ENCODE data around the gene COX20.

The COX20 gene

GRCh38 chr1:244874974-244875579, 39.6 kb downstream of the COX20 start:
- DNase-seq, result no peak

DNA sequence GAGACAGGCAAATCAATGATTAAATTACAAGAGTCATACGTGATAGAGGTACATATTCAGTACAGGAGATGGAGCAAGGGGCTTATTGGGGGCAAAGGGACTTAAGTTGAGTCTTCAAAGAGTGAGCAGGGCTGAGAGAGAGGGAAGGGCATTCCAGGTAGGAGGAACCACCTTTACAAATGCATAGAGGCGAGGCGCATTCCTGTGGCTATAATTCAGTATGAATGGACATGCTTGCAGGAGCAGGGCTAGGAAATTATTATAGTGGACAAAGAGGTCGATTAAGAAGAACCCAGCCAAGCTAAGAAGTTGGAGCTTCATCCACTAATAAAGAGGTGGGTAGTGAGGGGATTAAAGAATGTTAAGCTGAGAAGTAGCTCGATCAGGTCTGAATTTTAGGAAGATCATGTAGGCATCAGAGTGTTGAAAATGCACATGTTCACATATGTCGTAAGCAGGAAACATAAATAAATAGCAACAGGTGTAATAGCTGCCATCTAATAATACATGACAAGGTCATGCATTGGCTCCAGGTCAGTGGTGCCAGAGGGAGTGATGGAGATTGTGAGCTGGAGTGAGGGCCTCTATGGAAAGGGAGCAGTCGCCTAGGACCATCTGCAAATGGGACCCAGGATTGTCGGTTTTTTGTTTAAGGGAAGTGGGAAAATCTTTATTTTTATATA, 40.9 kb downstream of the COX20 start:
- DNase-seq, result no peak

- no peak for DNase-seq
Measured at GRCh38 chr1:244878681-244879080, 43.2 kb downstream of the COX20 start.

- no peak for DNase-seq
Measured at GRCh38 chr1:244881552-244882280, 46.3 kb downstream of the COX20 start.

DNA sequence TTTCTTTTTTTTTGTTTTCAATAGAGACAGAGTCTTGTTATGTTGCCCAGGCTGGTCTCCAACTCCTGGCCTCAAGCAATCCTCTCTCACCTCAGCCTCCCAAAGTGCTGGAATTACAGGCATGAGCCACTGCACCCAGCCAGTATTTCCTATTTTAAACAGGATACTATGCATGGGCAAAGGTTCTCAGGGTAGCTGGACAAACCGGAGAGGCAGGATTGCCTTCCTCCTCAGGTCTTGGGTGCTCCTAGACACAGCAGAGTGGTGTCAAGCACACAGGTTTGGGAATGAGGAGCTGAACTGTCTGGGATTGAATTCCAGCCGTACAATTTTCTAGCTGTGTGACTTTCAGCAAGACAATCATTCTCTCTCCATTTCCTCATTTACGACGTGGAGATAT, 51.8 kb downstream of the COX20 start:
- DNase-seq, result no peak

GRCh38 chr1:244893836-244894235, 58.4 kb downstream of the COX20 start:
- no peak for DNase-seq
